ENCODE results near the gene LAMB1. TPM values are rescaled to one million over a fixed set of nuclear protein-coding genes. Genes with fewer than 3 reads are reported as not detected.

Gene LAMB1
- total RNA-seq, 2 donors from 2014 or later = 91.6 to 96.7 TPM

DNA sequence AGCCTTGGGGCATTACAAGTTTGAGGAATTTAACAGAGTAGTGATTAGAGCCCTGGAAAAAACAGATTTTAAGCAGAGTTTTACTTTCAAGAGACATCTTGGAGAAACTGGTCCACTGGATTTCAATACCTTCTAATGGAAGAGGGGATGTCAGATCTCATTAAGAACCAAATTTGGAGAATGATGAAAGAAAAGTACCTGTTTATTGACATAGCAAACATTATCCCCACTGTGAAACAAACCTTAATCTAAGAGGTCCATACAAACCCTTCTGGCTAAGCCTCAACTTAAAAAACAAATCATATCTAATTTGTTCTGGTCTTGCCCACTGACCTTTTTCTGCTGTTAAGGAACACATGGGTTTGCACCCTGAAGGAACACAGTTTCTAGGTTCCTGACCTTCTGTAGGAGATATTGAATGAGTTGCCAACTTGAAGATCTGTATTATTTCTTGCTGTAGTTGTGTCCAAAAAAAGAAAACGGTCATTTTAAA, 53.5 kb downstream of the LAMB1 start:
- no peak overlapping the region for H3K27ac ChIP-seq
- H3K4me3 ChIP-seq = no peak overlapping the region
- H3K9ac ChIP-seq (ENCODE audit: low read depth in 2 of 2, low read length in 2 of 2) = no peak overlapping the region
- no peaks in the 10 kb centered on the region for H3K9me3 ChIP-seq
- TF ChIP-seq CTCF (IDR thresholded peaks at IDR 0.05) = no peak
- intact Hi-C loops (cut with DNase I) = no loop called here
- no peak for DNase-seq
- no peaks in the 10 kb centered on the region for H3K27me3 ChIP-seq
- no peaks in the 10 kb centered on the region for H3K4me1 ChIP-seq
- H3K36me3 ChIP-seq = peaks cover 26% of the 10 kb centered on the region

- DNase-seq = no peak
- H3K27me3 ChIP-seq = no peaks in the 10 kb centered on the region
- no peaks in the 10 kb centered on the region for H3K9me3 ChIP-seq
- H3K4me3 ChIP-seq = no peak overlapping the region
- H3K36me3 ChIP-seq = peaks cover 24% of the 10 kb centered on the region
- TF ChIP-seq CTCF (IDR thresholded peaks at IDR 0.05) = no peak
- no peaks in the 10 kb centered on the region for H3K4me1 ChIP-seq
- H3K9ac ChIP-seq (ENCODE audit: low read depth in 2 of 2, low read length in 2 of 2) = no peak overlapping the region
- intact Hi-C loops (cut with DNase I) = no loop called here
- no peak overlapping the region for H3K27ac ChIP-seq
Observed at GRCh38 chr7:107948645-107949442, 54.1 kb downstream of the LAMB1 start.

GRCh38 chr7:107946881-107947280, 56.1 kb downstream of the LAMB1 start:
- Histone ChIP-seq H3K4me3 (no peak overlapping the region), H3K27ac (no peak overlapping the region), H3K9me3 (no peaks in the 10 kb centered on the region), H3K27me3 (no peaks in the 10 kb centered on the region), H3K9ac (ENCODE audit: low read depth in 2 of 2, low read length in 2 of 2) (no peak overlapping the region), H3K36me3 (peaks cover 8% of the 10 kb centered on the region), H3K4me1 (no peaks in the 10 kb centered on the region)
- intact Hi-C loops (cut with DNase I) = no loop called here
- no peak for TF ChIP-seq CTCF (IDR thresholded peaks at IDR 0.05)
- no peak for DNase-seq

- Histone ChIP-seq H3K36me3 (peaks cover 4% of the 10 kb centered on the region), H3K4me1 (no peaks in the 10 kb centered on the region)
Observed at GRCh38 chr7:107946451-107946850, 56.5 kb downstream of the LAMB1 start.

GRCh38 chr7:107945332-107945731, 57.6 kb downstream of the LAMB1 start:
- intact Hi-C loops (cut with DNase I) = no loop called here
- no peaks in the 10 kb centered on the region for H3K9me3 ChIP-seq
- H3K4me1 ChIP-seq = no peaks in the 10 kb centered on the region
- no peak overlapping the region for H3K27ac ChIP-seq
- no peak overlapping the region for H3K4me3 ChIP-seq
- no peak overlapping the region for H3K9ac ChIP-seq (ENCODE audit: low read depth in 2 of 2, low read length in 2 of 2)
- peaks cover 3% of the 10 kb centered on the region for H3K36me3 ChIP-seq
- DNase-seq = no peak
- no peak for TF ChIP-seq CTCF (IDR thresholded peaks at IDR 0.05)
- H3K27me3 ChIP-seq = no peaks in the 10 kb centered on the region

More at GRCh38 chr7:107946451-107946850, 56.5 kb downstream of the LAMB1 start:
- Histone ChIP-seq H3K9ac (ENCODE audit: low read depth in 2 of 2, low read length in 2 of 2) (no peak overlapping the region), H3K9me3 (no peaks in the 10 kb centered on the region), H3K27me3 (no peaks in the 10 kb centered on the region), H3K27ac (no peak overlapping the region), H3K4me3 (no peak overlapping the region)
- no peak for TF ChIP-seq CTCF (IDR thresholded peaks at IDR 0.05)
- no peak for DNase-seq
- intact Hi-C loops (cut with DNase I) = no loop called here
